Activated T-helper 9 cell treated with anti-CD3 and anti-CD28 coated beads, Interleukin-2, amount 50 U/mL, for 16 hours (primary cell): ENCODE data around the gene PLAC9.

Experiments used
- DNase-seq: peaks from one replicate; pipeline ENCODE4 v3.0.0-alpha.2; 2020; ENCODE audit warnings: low read depth

The PLAC9 gene

DNA sequence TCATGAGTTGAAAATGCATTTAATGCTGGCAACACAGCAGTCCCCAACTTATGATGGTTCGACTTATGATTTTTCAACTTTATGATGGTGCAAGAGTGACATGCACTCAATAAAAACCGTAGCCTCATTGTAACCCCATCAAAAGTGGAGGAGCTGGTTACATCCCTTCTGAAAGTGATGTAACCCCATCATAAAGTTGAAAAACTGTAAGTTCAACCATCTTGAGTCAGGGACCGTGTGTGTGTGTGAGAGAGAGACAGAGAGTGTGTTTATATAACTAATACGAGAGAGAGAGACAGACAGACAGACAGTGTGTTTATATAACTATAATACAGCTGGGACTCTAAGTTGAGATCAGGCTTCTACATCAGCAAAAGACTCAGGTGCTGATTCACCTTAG lies 51.8 kb downstream of the PLAC9 start:
- DNase-seq: no peak

DNA sequence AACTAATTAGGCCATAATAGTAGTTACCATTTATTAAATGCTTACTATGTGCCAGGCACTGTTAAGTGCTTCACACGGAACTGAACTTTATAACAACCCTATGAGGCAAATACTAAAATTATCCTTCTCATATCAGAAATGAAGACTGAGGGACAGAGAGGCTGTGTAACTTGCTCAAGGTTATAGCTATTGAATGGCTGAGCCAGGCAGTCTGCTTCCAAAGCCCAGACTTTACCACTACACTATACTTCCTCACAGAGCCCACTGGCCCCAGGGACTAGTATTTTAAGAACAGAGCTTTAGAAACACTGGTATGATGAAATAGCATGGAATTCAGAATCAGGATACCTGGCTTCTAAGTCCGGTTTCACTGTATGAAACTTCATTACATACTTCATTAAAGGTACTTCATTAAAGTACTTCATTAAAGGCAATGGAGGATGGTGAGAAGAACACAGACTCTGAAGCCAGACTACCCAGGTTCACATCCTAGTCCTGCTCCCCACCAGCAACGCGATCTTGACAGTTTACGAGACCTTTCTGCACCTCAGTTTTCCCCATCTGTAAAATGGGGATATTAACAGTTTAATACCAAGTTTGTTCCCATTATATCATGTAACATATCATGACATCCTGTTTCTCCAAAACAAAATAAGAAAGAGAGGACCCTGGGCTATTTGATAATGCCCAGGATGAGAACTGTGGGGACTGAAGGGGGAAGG lies 53.2 kb downstream of the PLAC9 start:
- no peak for DNase-seq

- no peak for DNase-seq
Observed at GRCh38 chr10:80186364-80187012, 54.0 kb downstream of the PLAC9 start.

- no peak for DNase-seq
Observed at GRCh38 chr10:80187060-80187459, 54.5 kb downstream of the PLAC9 start.

DNA sequence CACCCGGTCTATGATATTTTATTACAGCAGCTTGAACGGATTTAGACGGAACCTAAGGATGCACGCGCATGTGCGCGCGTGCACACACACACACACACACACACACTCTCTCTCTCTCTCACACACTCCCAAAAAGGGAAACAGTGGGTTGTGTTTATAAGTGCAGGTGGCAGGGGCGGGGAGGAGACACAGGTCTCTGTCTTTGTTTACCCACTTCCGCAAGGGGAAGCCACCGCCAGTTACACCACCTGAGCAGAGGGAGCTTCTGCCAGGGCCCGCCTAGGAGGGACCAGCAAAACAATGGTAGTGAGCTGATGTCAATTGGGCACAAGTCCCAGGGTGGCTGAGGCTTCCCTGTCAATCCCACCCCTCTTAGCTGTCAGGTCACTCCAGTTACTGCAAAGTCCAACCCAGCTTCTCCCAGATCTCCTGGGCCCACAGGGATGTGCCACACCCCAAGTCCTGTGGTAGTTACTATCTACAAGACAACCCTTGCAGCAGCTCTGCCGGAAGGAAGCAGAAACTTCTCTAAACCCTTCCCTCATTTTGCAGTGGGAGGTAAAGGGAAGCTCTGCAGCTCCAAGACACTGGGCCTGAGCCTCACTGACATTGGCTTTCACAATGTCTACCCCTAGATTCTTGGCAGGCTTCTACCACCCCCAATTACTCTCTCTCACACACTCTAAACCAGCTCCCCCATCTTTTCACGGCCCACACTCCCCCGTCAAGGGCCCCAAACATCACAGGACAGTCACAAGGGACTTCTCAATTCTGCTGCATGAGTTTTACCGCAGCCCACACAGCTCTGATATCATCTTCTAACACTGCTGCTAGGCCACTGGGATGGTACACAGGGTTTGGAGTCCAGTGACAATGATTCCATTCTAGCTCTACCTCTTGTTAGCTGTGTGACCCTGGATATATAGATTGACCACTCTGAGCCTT lies 55.2 kb downstream of the PLAC9 start:
- DNase-seq: peak; percentile 37

DNA sequence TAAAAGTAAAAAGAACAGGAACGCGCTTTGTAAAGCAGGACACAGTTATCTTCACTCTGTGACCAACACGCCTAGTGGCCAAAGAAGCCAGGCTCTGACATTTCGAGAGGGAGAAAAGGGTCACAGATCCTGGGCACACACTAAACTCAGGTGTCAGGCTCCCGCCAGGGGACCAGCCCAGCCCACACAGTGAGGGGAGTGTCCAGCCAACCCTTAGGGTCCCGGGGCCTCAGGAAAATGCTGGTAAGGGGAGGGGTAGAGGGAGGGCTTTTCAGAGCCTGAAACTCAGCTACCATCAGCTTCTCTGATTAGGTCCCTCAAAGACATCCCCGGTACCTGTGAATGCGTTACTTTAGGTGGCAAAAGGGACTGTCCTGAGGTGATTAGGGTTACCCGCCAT lies 56.2 kb downstream of the PLAC9 start:
- no peak for DNase-seq

DNA sequence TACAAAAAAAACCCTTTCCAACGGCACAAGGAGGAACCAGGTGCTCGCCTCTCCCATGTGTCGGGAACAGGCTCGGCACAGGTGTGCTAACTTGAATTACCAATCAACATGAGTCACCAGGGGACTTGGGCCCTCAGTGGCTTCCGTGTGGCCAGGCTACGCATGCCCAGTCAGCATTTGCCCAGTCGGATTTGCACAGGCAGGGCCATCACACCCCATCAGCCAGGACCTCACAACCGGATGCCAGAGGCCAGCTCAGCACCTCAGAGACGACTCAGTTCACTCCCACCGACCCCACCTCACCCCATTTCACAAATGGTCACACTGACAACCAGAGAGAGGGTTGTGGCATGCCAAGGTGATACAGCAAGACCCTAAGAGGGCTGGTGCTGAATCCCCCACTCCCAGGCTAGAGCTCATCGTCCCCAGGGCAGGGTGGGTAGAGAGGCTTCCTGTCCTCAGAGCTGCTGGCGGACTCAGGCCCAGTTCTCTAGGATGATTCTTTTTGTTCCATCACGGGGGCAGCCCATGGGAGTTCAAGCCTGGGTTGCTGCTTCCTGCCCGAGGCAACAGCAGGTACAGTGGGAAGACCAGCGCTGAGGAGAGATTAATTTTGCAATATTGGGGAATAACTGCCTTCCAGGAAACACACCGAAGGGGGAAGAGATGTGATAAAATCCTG lies 59.2 kb downstream of the PLAC9 start:
- no peak for DNase-seq

DNA sequence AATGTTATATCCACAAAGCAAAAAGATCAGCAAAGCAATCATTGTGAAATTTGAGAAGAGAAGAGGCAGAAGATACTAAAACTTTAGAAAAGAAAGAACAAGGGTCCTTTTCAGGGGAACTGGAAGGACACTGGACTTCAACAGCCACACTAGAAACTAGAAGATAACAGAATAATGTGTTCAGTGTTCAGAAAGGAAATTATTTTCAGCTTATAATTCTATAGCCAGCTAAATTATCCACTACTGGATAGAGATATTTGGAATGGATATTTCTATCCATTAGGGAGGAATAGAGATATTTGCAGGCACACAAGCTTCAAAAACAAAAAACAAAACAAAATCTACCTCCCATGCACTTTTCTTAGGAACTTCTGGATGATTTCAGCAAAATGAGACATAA lies 60.0 kb downstream of the PLAC9 start:
- DNase-seq: no peak

DNA sequence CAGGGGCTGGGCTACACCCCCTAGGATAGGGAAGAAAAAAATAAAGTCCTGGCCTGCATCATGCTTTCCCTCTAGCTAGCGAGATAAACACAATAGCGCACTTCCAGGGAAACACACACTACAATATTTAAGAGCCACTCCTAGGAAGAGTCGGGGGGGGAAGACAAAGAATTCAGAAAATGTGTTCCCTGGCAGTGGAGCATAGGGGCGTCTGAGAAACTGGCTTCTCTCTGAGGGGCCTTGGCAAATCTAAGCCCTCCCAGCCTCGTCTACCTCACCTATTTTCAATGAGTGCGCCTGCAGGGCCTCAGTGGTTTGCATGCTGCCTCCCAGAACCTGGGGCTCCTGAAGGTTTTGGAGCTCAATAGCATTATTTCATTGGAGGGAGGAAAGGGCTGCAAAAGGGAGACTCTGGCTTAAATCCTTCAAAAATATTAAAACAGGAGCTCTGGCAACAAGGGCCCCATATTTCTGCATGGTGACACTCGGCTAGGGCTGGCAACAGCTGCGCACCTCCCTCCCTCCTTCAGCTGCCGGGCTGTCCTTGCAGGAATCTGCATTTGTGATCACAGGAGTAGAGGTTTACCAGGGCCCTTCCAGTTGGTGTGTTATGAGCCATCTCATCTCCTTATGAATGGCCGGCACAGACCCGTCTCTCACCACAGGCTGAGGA lies 62.0 kb downstream of the PLAC9 start:
- DNase-seq: no peak
